Kidney (tissue), 14 donors: Measurements from ENCODE around the gene NAA50. TPM values are rescaled to one million over a fixed set of nuclear protein-coding genes. Genes with fewer than 3 reads are reported as not detected.

ENCODE experiments used
- DNase-seq, 5 donors: peaks; one replicate each; pipeline ENCODE4 v3.0.0-alpha.2; 2013 to 2020
- FAIRE-seq: peaks from 2 replicates; lab custom pipeline; 2012; peaks lifted over from hg19 to GRCh38; lab: Jason Lieb, UNC
- H3K27ac ChIP-seq, 2 donors: one replicate each; pipeline ENCODE4 v1.7.0; 2013; ENCODE audit warnings: low read depth in 2 of 2, low read length in 2 of 2, inconsistent platforms in 1 of 2
- H3K27me3 ChIP-seq: one replicate; pipeline ENCODE4 v1.7.1; 2013; ENCODE audit warnings: low read length, inconsistent platforms; ENCODE audit not compliant: control insufficient read depth, insufficient read depth
- H3K36me3 ChIP-seq, 3 donors: one replicate each; pipeline versions ENCODE4 v1.7.0 to v1.7.1; 2013; ENCODE audit warnings: low read length in 3 of 3, control low read depth in 1 of 3, inconsistent platforms in 1 of 3; ENCODE audit not compliant: insufficient read depth in 3 of 3, control insufficient read depth in 2 of 3
- H3K4me1 ChIP-seq, 3 donors: one replicate each; pipeline versions ENCODE4 v1.7.0 to v1.7.1; 2013; ENCODE audit warnings: low read length in 3 of 3, inconsistent platforms in 1 of 3, low read depth in 1 of 3; ENCODE audit not compliant: control insufficient read depth in 2 of 3, insufficient read depth in 2 of 3
- H3K4me3 ChIP-seq, 3 donors: one replicate each; pipeline versions ENCODE4 v1.7.0 to v1.8.1; 2013; ENCODE audit warnings: low read length in 3 of 3, control low read depth in 1 of 3, inconsistent platforms in 1 of 3
- H3K9ac ChIP-seq, 3 donors: one replicate each; pipeline versions ENCODE4 v1.7.0 to v1.7.1; 2013; ENCODE audit warnings: low read length in 3 of 3, control low read depth in 1 of 3, inconsistent platforms in 1 of 3
- H3K9me3 ChIP-seq, 3 donors: one replicate each; pipeline versions ENCODE4 v1.7.0 to v1.7.1; 2013; ENCODE audit warnings: low read length in 3 of 3, control low read depth in 1 of 3, inconsistent platforms in 1 of 3; ENCODE audit not compliant: control insufficient read depth in 2 of 3, insufficient read depth in 1 of 3
- CTCF ChIP-seq: IDR thresholded peaks from 3 replicates; pipeline ENCODE4 v1.5.1; 2012; ENCODE audit warnings: mild to moderate bottlenecking, moderate library complexity, borderline replicate concordance; ENCODE audit not compliant: insufficient read depth; ENCODE audit errors: extremely low read depth
- intact Hi-C: fragments of 100-400 bp; cut with DNase I; formaldehyde crosslinking; loops from one replicate; pipeline ENCODE4 v1.11.1; 2022
- polyA plus RNA-seq: library from polyadenylated mRNA; stranded (reverse); fragments of 350-450 nt; fragmentation: Illumina TruSeq; extraction: RNeasy Lipid Tissue Mini Kit (QIAGEN cat#74804); gene quantifications from one replicate; pipeline ENCODE4 v1.2.3, GENCODE V29; 2014; ENCODE audit warnings: low read depth, low replicate concordance; ENCODE audit not compliant: insufficient read depth
- total RNA-seq: library from RNA; stranded (reverse); fragmentation: NEBNext Ultra II Directional; extraction: Animal tissue kit (Norgen Biotek cat#: 25700); gene quantifications from one replicate; pipeline ENCODE4 v1.2.1, GENCODE V29; 2021
- donor health status: control.
- donor health status: control.
- donor health status: control.
- donor health status: control.
- donor health status: control.
- donor health status: DM: yes; HTN: yes; CAD: no.
- donor health status: Normal renal cell carcinoma (clear cell type).

The NAA50 gene
- total and polyA plus RNA-seq, 2 donors from 2014 or later = 45.4 to 101 TPM

GRCh38 chr3:113730550-113730949 is 15.5 kb downstream of the NAA50 start:
- FAIRE-seq = no peak
- Histone ChIP-seq H3K4me3 (no peak overlapping the region), H3K27ac (no peak overlapping the region), H3K9ac (no peak overlapping the region), H3K4me1 (peaks cover 0 to 4% (median 0%) of the 10 kb centered on the region in 3 donors), H3K36me3 (no peaks in the 10 kb centered on the region), H3K9me3 (no peaks in the 10 kb centered on the region), H3K27me3 (no peaks in the 10 kb centered on the region)
- intact Hi-C loops = no loop called here
- DNase-seq = no peak
- TF ChIP-seq CTCF = no peak

GRCh38 chr3:113728661-113729060 is 17.4 kb downstream of the NAA50 start:
- TF ChIP-seq CTCF = no peak
- intact Hi-C loops = no loop called here
- Histone ChIP-seq H3K27ac (no peak overlapping the region), H3K36me3 (no peaks in the 10 kb centered on the region), H3K9me3 (no peaks in the 10 kb centered on the region), H3K9ac (no peak overlapping the region), H3K4me1 (peaks cover 0 to 4% (median 0%) of the 10 kb centered on the region in 3 donors), H3K4me3 (no peak overlapping the region), H3K27me3 (no peaks in the 10 kb centered on the region)
- FAIRE-seq = no peak
- DNase-seq = no peak

- intact Hi-C loops = no loop called here
- Histone ChIP-seq H3K4me3 (no peak overlapping the region), H3K27me3 (no peaks in the 10 kb centered on the region), H3K9me3 (no peaks in the 10 kb centered on the region), H3K4me1 (peaks cover 0 to 6% (median 0%) of the 10 kb centered on the region in 3 donors), H3K36me3 (peaks cover 0 to 11% (median 3%) of the 10 kb centered on the region in 3 donors), H3K27ac (no peak overlapping the region), H3K9ac (no peak overlapping the region)
- DNase-seq (no peak), FAIRE-seq (no peak)
- no peak for TF ChIP-seq CTCF
These were observed 24.4 kb downstream of the NAA50 start for GRCh38 chr3:113721636-113722035.

- H3K4me1 ChIP-seq = peaks cover 0 to 15% (median 0%) of the 10 kb centered on the region in 3 donors
- no peak overlapping the region for H3K4me3 ChIP-seq
- H3K9ac ChIP-seq = no peak overlapping the region
- peaks cover 0 to 11% (median 3%) of the 10 kb centered on the region in 3 donors for H3K36me3 ChIP-seq
- DNase-seq = no peak
- H3K27me3 ChIP-seq = no peaks in the 10 kb centered on the region
- no peak overlapping the region for H3K27ac ChIP-seq
- TF ChIP-seq CTCF = no peak
- no peak for FAIRE-seq
- H3K9me3 ChIP-seq = no peaks in the 10 kb centered on the region
- intact Hi-C loops = no loop called here
These were observed 26.3 kb downstream of the NAA50 start for GRCh38 chr3:113719758-113720157.
